Fibroblast of pulmonary artery (primary cell): Measurements from ENCODE around the gene TENM4.

Source experiments
- DNase-seq: peaks from one replicate; pipeline ENCODE4 v3.0.0-alpha.2; 2010; ENCODE audit warnings: low read depth
- H3K4me3 ChIP-seq: replicated peaks from 2 replicates; pipeline ENCODE4 v1.5.1; 2011; ENCODE audit warnings: low read depth, mild to moderate bottlenecking, control low read depth, low read length, moderate library complexity
- TF ChIP-seq, protein P1 (sequence below): IDR thresholded peaks from 2 replicates; pipeline ENCODE4 v1.5.1; 2011; ENCODE audit warnings: mild to moderate bottlenecking, control low read depth, low read length, inconsistent platforms; ENCODE audit errors: missing control alignments

TENM4 gene

DNA sequence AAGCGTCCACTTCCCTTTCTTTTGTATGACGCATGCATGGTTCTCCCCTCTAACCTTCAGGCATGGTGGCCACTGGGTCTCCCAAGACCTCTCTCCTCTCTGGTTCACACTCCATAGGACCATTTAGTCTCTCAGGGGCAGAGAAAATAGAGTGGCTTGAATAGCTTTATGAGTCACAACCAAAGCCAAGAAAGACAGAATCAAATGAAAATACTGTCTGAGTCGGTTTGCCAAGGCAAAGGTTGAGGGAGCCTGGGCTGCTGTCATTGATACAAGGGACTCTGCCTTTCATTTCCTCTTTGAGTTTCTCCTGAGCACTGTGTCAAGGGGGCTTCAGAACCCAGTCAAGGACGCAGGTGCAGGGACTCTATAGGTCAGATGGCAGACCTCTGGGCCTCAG is 44.2 kb downstream of the TENM4 start:
- DNase-seq: no peak
- TF ChIP-seq, protein P1, sequence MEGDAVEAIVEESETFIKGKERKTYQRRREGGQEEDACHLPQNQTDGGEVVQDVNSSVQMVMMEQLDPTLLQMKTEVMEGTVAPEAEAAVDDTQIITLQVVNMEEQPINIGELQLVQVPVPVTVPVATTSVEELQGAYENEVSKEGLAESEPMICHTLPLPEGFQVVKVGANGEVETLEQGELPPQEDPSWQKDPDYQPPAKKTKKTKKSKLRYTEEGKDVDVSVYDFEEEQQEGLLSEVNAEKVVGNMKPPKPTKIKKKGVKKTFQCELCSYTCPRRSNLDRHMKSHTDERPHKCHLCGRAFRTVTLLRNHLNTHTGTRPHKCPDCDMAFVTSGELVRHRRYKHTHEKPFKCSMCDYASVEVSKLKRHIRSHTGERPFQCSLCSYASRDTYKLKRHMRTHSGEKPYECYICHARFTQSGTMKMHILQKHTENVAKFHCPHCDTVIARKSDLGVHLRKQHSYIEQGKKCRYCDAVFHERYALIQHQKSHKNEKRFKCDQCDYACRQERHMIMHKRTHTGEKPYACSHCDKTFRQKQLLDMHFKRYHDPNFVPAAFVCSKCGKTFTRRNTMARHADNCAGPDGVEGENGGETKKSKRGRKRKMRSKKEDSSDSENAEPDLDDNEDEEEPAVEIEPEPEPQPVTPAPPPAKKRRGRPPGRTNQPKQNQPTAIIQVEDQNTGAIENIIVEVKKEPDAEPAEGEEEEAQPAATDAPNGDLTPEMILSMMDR: no peak
- H3K4me3 ChIP-seq: no peak overlapping the region

DNA sequence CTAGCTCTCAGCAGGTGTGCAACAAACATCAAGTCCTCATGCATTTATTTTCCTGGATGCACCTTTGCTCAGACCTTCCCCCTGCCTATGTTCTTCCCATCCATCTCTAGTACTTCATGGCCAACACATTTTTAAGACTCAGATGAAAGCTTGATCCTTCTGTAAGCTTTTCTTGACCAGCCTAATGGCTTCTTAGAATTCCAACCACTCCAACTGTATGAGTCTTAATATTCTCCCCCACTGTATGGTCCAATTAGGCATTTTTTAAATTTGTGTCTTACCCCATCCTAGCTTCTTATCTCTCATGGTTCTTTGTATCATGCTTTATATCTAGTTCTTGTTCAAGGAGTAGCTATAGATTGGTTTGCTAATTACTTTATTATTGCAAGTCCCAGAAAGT is 44.8 kb downstream of the TENM4 start:
- no peak for DNase-seq
- TF ChIP-seq, protein P1: no peak
- no peak overlapping the region for H3K4me3 ChIP-seq

DNA sequence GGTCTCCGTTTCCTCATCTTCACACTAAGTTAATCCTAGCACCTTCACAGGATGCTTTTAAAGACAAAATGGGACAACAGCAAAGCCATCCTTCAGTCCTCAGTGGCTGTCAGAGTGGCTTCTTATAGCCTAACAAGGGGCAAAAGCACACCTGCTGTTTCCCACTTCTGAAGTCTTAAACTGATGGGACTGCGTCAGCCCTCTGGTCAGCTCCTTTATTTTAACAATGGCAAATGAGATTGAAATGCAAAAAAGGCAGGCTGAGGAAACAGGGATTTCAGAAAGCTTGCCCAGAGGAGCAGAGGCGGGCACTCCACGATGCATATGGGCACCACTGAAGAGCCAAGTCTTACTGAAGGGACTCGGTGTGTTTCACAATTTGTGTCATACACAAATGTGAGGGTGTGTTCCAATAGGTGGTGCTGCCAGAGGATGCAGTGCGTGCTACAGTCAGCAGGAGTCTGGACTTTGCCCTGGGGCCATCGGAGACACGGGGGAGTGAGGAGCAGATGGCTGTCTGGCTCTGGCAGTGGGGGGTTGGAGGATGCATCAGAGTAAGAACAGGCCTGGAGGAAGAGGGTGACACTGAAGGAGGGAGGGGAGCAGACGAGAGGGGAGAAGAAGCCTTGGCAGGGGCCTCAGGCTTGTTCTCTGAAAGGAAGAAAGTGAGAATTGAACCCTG is 47.3 kb downstream of the TENM4 start:
- no peak for DNase-seq
- H3K4me3 ChIP-seq: no peak overlapping the region
- TF ChIP-seq, protein P1: no peak

DNA sequence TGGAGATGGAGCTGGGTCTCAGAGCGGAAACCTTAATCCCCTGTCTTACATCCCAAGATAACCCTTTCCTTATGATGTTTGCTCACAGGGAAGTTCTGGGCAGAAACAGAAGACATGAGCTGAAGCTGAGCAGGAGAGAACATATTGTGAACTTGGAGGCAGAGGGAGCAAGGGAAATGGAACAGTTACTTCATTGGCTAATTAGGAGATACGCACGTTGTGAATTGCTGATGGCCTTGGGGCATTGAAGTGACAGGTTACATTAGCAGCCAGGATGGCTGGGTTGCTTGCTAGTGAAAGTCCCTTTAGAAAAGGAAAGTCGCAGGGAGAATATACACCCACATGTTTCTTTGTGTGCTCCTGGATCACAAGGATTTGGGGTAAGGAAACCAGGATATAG is 48.7 kb downstream of the TENM4 start:
- no peak overlapping the region for H3K4me3 ChIP-seq
- TF ChIP-seq, protein P1: no peak
- no peak for DNase-seq

DNA sequence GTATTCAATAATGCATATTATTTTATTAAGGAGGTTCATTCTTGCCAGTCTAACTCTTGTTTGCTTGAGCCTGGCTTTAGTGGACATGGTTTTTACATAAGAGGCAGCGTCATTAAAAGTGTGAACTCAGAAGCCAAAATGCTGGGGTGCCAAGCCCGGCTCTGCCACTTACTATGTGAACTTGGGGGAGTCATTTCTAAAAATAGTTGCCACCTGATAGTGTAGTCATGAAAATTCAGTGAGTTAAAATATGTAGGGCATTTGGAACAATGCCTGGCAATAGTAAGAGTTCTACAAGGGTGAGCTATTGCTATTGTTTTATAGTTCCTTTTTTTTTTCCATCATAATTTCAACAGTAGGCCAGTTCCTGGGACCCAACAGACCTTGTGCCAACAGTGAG is 49.9 kb downstream of the TENM4 start:
- peak; percentile 15 for DNase-seq
- no peak overlapping the region for H3K4me3 ChIP-seq
- TF ChIP-seq, protein P1: no peak

DNA sequence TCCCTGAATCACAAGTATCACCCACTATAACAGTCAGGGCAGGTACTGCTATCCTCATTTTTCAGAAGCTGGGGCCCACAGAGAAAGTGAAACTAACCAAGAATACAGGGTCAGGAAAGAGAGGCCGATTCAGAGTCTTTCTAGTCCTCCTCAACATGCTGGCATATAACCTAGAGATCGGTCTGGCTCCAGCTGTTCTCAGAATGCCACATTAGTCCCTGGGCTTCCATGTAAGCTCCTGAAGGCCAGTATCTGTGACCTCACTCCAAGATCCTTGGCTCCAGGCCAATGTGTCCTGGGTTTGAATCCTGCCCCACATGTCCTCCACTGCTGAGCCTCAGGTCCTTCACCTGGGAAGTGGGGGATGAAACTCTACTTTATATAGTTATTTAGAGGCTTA is 50.4 kb downstream of the TENM4 start:
- TF ChIP-seq, protein P1: no peak
- no peak for DNase-seq
- H3K4me3 ChIP-seq: no peak overlapping the region

DNA sequence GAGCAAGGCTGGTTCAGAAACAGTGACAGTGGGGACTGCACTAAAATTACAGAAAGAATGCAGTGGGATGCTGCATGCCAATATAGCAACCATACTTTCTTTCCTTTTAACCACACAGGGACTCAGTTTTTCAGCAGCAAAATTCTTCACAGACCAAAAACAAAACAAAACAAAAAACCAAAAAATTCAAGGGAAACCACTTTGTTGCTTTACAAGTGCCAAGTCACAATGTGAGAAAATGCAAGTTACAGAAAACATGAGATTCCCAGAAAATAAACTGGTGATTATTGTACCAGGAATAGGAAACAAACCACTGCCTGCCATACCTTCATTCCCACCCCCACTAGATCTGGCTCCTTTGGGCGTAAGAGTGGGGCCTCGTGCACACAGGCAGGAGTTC is 52.6 kb downstream of the TENM4 start:
- TF ChIP-seq, protein P1: no peak
- DNase-seq: no peak
- no peak overlapping the region for H3K4me3 ChIP-seq
